HEK293 (cell line): ENCODE results near the gene NSD1.

Experiments
- HOXD13 ChIP-seq: sonication (generic); formaldehyde crosslinking; IDR thresholded peaks from 2 replicates; pipeline ENCODE4 v1.8.0; 2022; ENCODE audit warnings: missing genetic modification reagents, borderline replicate concordance
- ZEB2 ChIP-seq: fragments of 450-650 bp; formaldehyde crosslinking; IDR thresholded peaks from 2 replicates; pipeline ENCODE4 v1.5.1; 2016; ENCODE audit warnings: missing biosample characterization, missing genetic modification characterization
- ZFP41 ChIP-seq: fragments of 450-650 bp; formaldehyde crosslinking; IDR thresholded peaks from 2 replicates; pipeline ENCODE4 v1.5.1; 2016; ENCODE audit warnings: missing biosample characterization, missing genetic modification characterization, borderline replicate concordance
- ZNF133 ChIP-seq: fragments of 450-650 bp; formaldehyde crosslinking; IDR thresholded peaks from 2 replicates; pipeline ENCODE4 v1.5.1; 2016; ENCODE audit warnings: missing biosample characterization, missing genetic modification characterization
- ZNF155 ChIP-seq: fragments of 450-650 bp; formaldehyde crosslinking; IDR thresholded peaks from 2 replicates; pipeline ENCODE4 v1.5.1; 2016; ENCODE audit warnings: missing biosample characterization, missing genetic modification characterization
- ZNF214 ChIP-seq: fragments of 450-650 bp; formaldehyde crosslinking; IDR thresholded peaks from 2 replicates; pipeline ENCODE4 v1.5.1; 2017; ENCODE audit warnings: missing biosample characterization, mild to moderate bottlenecking, missing genetic modification characterization, borderline replicate concordance
- ZNF391 ChIP-seq: fragments of 450-650 bp; formaldehyde crosslinking; IDR thresholded peaks from 2 replicates; pipeline ENCODE4 v1.5.1; 2016; ENCODE audit warnings: low read depth, missing biosample characterization, missing genetic modification characterization, borderline replicate concordance
- ZNF404 ChIP-seq: fragments of 450-650 bp; formaldehyde crosslinking; IDR thresholded peaks from 2 replicates; pipeline ENCODE4 v1.5.1; 2017; ENCODE audit warnings: missing biosample characterization, missing genetic modification characterization
- ZNF529 ChIP-seq: fragments of 450-650 bp; formaldehyde crosslinking; IDR thresholded peaks from 2 replicates; pipeline ENCODE4 v1.5.1; 2017; ENCODE audit warnings: missing genetic modification characterization, missing biosample characterization; ENCODE audit not compliant: insufficient replicate concordance
- ZNF623 ChIP-seq: fragments of 450-650 bp; formaldehyde crosslinking; IDR thresholded peaks from 2 replicates; pipeline ENCODE4 v1.5.1; 2016; ENCODE audit warnings: missing biosample characterization, missing genetic modification characterization
- ZNF777 ChIP-seq: fragments of 450-650 bp; formaldehyde crosslinking; IDR thresholded peaks from 2 replicates; pipeline ENCODE4 v1.5.1; 2017; ENCODE audit warnings: missing biosample characterization, missing genetic modification characterization, borderline replicate concordance
- ZNF837 ChIP-seq: fragments of 450-650 bp; formaldehyde crosslinking; IDR thresholded peaks from 2 replicates; pipeline ENCODE4 v1.5.1; 2016; ENCODE audit warnings: missing biosample characterization, missing genetic modification characterization
- ZSCAN23 ChIP-seq: fragments of 450-650 bp; formaldehyde crosslinking; IDR thresholded peaks from 2 replicates; pipeline ENCODE4 v1.5.1; 2016; ENCODE audit warnings: missing biosample characterization, missing genetic modification characterization
- TF ChIP-seq, protein P1 (sequence below): fragments of 450-650 bp; formaldehyde crosslinking; IDR thresholded peaks from 2 replicates; pipeline ENCODE4 v1.5.1; 2016; ENCODE audit warnings: missing biosample characterization, missing genetic modification characterization
- TF ChIP-seq, protein P2 (sequence below): fragments of 450-650 bp; formaldehyde crosslinking; IDR thresholded peaks from 2 replicates; pipeline ENCODE4 v1.5.1; 2017; ENCODE audit warnings: missing biosample characterization, missing genetic modification characterization
- TF ChIP-seq, protein P3 (sequence below): fragments of 450-650 bp; formaldehyde crosslinking; IDR thresholded peaks from 2 replicates; pipeline ENCODE4 v1.5.1; 2016; ENCODE audit warnings: missing biosample characterization, missing genetic modification characterization, low read depth
- TF ChIP-seq, protein P4 (sequence below): fragments of 450-650 bp; formaldehyde crosslinking; IDR thresholded peaks from 2 replicates; pipeline ENCODE4 v1.5.1; 2016; ENCODE audit warnings: missing biosample characterization, missing genetic modification characterization, borderline replicate concordance
- TF ChIP-seq, protein P5 (sequence below): fragments of 450-650 bp; formaldehyde crosslinking; IDR thresholded peaks from 2 replicates; pipeline ENCODE4 v1.5.1; 2016; ENCODE audit warnings: missing biosample characterization, missing genetic modification characterization
- TF ChIP-seq, protein P6 (sequence below): fragments of 450-650 bp; formaldehyde crosslinking; IDR thresholded peaks from 2 replicates; pipeline ENCODE4 v1.5.1; 2016; ENCODE audit warnings: missing biosample characterization, missing genetic modification characterization
- TF ChIP-seq, protein P7 (sequence below): fragments of 450-650 bp; formaldehyde crosslinking; IDR thresholded peaks from 2 replicates; pipeline ENCODE4 v1.5.1; 2016; ENCODE audit warnings: missing biosample characterization, missing genetic modification characterization, borderline replicate concordance
- TF ChIP-seq, protein P8 (sequence below): fragments of 450-650 bp; formaldehyde crosslinking; IDR thresholded peaks from 2 replicates; pipeline ENCODE4 v1.5.1; 2017; ENCODE audit warnings: missing biosample characterization, missing genetic modification characterization

NSD1 gene

DNA sequence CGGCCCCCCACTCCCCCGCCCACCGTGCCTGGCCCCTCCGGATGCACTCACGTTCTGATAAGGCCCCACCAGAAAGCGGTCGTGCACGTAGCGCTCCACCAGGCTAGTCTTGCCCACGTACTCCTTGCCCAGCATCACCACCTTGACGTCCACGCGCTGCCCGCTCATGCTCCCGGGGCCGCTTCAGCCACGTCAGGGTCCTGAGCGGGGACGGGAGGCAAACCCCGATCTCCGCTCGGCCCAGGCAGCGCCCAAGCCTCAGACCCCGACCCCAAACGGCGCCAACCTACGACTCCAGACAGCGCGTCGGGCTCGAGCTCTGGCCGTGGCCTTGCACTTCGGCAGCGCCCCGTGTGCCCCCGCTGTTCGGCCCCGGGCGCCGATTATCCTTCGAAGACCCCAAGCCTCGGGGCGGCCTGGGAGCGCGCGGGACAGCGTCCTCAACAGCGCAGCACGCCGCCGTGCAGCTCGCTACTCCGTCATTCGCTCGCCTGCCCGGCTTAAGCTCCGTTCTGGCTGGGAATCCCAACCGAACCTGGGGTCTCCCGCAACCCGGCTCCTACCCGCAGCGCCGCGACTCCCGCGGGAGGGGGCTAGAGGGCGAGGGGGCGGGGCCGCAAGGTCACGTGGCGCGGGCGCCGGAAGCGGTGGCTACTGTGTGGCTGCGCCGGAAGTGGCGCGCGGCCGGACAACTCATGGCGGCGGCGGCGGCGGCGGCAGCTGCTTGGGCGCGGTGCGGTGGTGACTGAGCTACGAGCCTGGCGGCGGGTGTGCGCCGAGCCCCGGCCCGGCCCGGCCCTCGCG is 169.8 kb downstream of the NSD1 start, which contains the start of the genes PRELID1 and RAB24 (continued):
- TF ChIP-seq HOXD13 (no peak), ZSCAN23 (tag by site-specific recombination) (no peak), ZNF155 (no peak), ZNF133 (no peak), ZNF214 (tag by site-specific recombination) (no peak), ZNF623 (tag by site-specific recombination) (no peak), ZFP41 (tag by site-specific recombination) (no peak), ZNF404 (tag by site-specific recombination) (no peak), ZNF837 (0 out of 2 replicates have a peak, but pooled peaks have one; percentile 29), ZEB2 (tag by site-specific recombination) (peak; percentile 62; the same call in 1 of the 2 replicates), ZNF529 (tag by site-specific recombination) (no peak), ZNF391 (tag by site-specific recombination) (peak; percentile 59; the same call in 1 of the 2 replicates), ZNF777 (tag by site-specific recombination) (peak; percentile 64; the same call in 1 of the 2 replicates)
- TF ChIP-seq, protein P1, sequence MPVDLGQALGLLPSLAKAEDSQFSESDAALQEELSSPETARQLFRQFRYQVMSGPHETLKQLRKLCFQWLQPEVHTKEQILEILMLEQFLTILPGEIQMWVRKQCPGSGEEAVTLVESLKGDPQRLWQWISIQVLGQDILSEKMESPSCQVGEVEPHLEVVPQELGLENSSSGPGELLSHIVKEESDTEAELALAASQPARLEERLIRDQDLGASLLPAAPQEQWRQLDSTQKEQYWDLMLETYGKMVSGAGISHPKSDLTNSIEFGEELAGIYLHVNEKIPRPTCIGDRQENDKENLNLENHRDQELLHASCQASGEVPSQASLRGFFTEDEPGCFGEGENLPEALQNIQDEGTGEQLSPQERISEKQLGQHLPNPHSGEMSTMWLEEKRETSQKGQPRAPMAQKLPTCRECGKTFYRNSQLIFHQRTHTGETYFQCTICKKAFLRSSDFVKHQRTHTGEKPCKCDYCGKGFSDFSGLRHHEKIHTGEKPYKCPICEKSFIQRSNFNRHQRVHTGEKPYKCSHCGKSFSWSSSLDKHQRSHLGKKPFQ = no peak
- TF ChIP-seq, protein P2, sequence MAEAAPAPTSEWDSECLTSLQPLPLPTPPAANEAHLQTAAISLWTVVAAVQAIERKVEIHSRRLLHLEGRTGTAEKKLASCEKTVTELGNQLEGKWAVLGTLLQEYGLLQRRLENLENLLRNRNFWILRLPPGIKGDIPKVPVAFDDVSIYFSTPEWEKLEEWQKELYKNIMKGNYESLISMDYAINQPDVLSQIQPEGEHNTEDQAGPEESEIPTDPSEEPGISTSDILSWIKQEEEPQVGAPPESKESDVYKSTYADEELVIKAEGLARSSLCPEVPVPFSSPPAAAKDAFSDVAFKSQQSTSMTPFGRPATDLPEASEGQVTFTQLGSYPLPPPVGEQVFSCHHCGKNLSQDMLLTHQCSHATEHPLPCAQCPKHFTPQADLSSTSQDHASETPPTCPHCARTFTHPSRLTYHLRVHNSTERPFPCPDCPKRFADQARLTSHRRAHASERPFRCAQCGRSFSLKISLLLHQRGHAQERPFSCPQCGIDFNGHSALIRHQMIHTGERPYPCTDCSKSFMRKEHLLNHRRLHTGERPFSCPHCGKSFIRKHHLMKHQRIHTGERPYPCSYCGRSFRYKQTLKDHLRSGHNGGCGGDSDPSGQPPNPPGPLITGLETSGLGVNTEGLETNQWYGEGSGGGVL (tag by site-specific recombination) = no peak
- TF ChIP-seq, protein P3, sequence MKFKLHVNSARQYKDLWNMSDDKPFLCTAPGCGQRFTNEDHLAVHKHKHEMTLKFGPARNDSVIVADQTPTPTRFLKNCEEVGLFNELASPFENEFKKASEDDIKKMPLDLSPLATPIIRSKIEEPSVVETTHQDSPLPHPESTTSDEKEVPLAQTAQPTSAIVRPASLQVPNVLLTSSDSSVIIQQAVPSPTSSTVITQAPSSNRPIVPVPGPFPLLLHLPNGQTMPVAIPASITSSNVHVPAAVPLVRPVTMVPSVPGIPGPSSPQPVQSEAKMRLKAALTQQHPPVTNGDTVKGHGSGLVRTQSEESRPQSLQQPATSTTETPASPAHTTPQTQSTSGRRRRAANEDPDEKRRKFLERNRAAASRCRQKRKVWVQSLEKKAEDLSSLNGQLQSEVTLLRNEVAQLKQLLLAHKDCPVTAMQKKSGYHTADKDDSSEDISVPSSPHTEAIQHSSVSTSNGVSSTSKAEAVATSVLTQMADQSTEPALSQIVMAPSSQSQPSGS (tag by site-specific recombination) = no peak
- TF ChIP-seq, protein P4, sequence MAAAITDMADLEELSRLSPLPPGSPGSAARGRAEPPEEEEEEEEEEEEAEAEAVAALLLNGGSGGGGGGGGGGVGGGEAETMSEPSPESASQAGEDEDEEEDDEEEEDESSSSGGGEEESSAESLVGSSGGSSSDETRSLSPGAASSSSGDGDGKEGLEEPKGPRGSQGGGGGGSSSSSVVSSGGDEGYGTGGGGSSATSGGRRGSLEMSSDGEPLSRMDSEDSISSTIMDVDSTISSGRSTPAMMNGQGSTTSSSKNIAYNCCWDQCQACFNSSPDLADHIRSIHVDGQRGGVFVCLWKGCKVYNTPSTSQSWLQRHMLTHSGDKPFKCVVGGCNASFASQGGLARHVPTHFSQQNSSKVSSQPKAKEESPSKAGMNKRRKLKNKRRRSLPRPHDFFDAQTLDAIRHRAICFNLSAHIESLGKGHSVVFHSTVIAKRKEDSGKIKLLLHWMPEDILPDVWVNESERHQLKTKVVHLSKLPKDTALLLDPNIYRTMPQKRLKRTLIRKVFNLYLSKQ = no peak
- TF ChIP-seq, protein P5, sequence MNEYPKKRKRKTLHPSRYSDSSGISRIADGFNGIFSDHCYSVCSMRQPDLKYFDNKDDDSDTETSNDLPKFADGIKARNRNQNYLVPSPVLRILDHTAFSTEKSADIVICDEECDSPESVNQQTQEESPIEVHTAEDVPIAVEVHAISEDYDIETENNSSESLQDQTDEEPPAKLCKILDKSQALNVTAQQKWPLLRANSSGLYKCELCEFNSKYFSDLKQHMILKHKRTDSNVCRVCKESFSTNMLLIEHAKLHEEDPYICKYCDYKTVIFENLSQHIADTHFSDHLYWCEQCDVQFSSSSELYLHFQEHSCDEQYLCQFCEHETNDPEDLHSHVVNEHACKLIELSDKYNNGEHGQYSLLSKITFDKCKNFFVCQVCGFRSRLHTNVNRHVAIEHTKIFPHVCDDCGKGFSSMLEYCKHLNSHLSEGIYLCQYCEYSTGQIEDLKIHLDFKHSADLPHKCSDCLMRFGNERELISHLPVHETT (tag by site-specific recombination) = no peak
- TF ChIP-seq, protein P6, sequence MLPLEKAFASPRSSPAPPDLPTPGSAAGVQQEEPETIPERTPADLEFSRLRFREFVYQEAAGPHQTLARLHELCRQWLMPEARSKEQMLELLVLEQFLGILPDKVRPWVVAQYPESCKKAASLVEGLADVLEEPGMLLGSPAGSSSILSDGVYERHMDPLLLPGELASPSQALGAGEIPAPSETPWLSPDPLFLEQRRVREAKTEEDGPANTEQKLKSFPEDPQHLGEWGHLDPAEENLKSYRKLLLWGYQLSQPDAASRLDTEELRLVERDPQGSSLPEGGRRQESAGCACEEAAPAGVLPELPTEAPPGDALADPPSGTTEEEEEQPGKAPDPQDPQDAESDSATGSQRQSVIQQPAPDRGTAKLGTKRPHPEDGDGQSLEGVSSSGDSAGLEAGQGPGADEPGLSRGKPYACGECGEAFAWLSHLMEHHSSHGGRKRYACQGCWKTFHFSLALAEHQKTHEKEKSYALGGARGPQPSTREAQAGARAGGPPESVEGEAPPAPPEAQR (tag by site-specific recombination) = no peak
- TF ChIP-seq, protein P7, sequence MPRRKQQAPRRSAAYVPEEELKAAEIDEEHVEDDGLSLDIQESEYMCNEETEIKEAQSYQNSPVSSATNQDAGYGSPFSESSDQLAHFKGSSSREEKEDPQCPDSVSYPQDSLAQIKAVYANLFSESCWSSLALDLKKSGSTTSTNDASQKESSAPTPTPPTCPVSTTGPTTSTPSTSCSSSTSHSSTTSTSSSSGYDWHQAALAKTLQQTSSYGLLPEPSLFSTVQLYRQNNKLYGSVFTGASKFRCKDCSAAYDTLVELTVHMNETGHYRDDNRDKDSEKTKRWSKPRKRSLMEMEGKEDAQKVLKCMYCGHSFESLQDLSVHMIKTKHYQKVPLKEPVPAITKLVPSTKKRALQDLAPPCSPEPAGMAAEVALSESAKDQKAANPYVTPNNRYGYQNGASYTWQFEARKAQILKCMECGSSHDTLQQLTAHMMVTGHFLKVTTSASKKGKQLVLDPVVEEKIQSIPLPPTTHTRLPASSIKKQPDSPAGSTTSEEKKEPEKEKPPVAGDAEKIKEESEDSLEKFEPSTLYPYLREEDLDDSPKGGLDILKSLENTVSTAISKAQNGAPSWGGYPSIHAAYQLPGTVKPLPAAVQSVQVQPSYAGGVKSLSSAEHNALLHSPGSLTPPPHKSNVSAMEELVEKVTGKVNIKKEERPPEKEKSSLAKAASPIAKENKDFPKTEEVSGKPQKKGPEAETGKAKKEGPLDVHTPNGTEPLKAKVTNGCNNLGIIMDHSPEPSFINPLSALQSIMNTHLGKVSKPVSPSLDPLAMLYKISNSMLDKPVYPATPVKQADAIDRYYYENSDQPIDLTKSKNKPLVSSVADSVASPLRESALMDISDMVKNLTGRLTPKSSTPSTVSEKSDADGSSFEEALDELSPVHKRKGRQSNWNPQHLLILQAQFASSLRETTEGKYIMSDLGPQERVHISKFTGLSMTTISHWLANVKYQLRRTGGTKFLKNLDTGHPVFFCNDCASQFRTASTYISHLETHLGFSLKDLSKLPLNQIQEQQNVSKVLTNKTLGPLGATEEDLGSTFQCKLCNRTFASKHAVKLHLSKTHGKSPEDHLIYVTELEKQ (tag by site-specific recombination) = no peak
- TF ChIP-seq, protein P8, sequence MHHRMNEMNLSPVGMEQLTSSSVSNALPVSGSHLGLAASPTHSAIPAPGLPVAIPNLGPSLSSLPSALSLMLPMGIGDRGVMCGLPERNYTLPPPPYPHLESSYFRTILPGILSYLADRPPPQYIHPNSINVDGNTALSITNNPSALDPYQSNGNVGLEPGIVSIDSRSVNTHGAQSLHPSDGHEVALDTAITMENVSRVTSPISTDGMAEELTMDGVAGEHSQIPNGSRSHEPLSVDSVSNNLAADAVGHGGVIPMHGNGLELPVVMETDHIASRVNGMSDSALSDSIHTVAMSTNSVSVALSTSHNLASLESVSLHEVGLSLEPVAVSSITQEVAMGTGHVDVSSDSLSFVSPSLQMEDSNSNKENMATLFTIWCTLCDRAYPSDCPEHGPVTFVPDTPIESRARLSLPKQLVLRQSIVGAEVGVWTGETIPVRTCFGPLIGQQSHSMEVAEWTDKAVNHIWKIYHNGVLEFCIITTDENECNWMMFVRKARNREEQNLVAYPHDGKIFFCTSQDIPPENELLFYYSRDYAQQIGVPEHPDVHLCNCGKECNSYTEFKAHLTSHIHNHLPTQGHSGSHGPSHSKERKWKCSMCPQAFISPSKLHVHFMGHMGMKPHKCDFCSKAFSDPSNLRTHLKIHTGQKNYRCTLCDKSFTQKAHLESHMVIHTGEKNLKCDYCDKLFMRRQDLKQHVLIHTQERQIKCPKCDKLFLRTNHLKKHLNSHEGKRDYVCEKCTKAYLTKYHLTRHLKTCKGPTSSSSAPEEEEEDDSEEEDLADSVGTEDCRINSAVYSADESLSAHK (tag by site-specific recombination) = 0 out of 2 replicates have a peak, but pooled peaks have one; percentile 20
